ENCODE data around the gene HSPB8.

Gene HSPB8

GRCh38 chr12:119202544-119202943 lies 23.8 kb downstream of the HSPB8 start:
- H3K4me3 ChIP-seq (ENCODE audit: low read depth, low read length): no peak overlapping the region
- no peak for DNase-seq
- no peak overlapping the region for H3K27ac ChIP-seq
- no peaks in the 10 kb centered on the region for H3K27me3 ChIP-seq (ENCODE audit: insufficient read depth, low read depth, severe bottlenecking)
- no peaks in the 10 kb centered on the region for H3K36me3 ChIP-seq
- TF ChIP-seq, protein P1, sequence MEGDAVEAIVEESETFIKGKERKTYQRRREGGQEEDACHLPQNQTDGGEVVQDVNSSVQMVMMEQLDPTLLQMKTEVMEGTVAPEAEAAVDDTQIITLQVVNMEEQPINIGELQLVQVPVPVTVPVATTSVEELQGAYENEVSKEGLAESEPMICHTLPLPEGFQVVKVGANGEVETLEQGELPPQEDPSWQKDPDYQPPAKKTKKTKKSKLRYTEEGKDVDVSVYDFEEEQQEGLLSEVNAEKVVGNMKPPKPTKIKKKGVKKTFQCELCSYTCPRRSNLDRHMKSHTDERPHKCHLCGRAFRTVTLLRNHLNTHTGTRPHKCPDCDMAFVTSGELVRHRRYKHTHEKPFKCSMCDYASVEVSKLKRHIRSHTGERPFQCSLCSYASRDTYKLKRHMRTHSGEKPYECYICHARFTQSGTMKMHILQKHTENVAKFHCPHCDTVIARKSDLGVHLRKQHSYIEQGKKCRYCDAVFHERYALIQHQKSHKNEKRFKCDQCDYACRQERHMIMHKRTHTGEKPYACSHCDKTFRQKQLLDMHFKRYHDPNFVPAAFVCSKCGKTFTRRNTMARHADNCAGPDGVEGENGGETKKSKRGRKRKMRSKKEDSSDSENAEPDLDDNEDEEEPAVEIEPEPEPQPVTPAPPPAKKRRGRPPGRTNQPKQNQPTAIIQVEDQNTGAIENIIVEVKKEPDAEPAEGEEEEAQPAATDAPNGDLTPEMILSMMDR (IDR thresholded peaks at IDR 0.05; ENCODE audit: low read depth, low read length): no peak
- H3K9me3 ChIP-seq (ENCODE audit: severe bottlenecking): no peaks in the 10 kb centered on the region

DNA sequence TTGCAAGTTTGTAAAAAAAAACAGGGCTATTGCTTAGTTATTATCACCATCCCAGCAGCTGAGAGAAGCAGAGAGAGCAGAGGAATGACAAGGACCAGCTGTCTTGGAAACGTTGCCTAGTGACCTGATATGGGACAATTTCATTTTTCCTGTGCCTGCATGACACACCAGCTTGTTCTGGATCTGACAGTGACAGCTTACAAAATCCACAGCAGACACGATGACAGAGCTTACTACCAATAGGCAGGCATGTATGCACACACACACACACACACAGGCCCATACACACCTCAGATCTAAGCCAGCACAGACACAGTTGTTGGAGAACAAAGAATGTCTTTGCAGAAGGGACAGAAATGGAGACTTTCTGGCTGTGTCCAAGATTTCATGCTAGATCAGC lies 25.4 kb downstream of the HSPB8 start:
- TF ChIP-seq, protein P1 (IDR thresholded peaks at IDR 0.05; ENCODE audit: low read depth, low read length): no peak
- H3K4me3 ChIP-seq (ENCODE audit: low read depth, low read length): no peak overlapping the region
- no peaks in the 10 kb centered on the region for H3K36me3 ChIP-seq
- H3K27me3 ChIP-seq (ENCODE audit: insufficient read depth, low read depth, severe bottlenecking): no peaks in the 10 kb centered on the region
- H3K9me3 ChIP-seq (ENCODE audit: severe bottlenecking): no peaks in the 10 kb centered on the region
- no peak overlapping the region for H3K27ac ChIP-seq
- DNase-seq: no peak

DNA sequence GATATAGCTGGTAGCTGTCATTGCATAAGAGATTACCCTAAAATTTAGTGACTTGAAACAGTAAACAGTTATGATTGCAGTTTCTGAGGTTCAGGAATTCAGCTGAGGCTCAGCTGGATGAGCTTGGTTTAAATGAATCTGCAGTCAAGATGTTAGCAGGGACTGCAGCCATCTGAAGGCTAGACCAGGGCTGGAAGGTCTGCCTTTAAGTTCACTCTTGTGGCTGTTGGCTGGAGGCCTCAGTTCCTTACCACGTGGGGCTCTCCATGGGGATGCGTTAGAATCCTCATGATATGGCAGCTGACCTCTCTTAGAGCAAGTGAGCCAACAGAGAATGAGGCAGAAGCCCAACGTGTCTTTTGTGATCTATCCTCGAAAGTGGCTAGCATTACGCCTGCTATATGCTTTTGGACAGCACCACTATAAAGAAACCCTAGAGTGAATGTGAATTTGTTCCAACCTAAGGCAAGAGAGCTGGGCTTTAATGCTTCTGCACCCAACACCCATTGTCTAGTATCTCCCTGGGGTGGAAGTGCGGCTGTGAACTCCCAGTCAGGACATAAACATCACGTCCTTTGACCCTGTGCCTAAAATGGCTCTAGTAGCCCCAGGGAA lies 26.0 kb downstream of the HSPB8 start:
- TF ChIP-seq, protein P1 (IDR thresholded peaks at IDR 0.05; ENCODE audit: low read depth, low read length): no peak
- no peak overlapping the region for H3K27ac ChIP-seq
- H3K27me3 ChIP-seq (ENCODE audit: insufficient read depth, low read depth, severe bottlenecking): no peaks in the 10 kb centered on the region
- no peak overlapping the region for H3K4me3 ChIP-seq (ENCODE audit: low read depth, low read length)
- no peak for DNase-seq
- H3K9me3 ChIP-seq (ENCODE audit: severe bottlenecking): no peaks in the 10 kb centered on the region
- no peaks in the 10 kb centered on the region for H3K36me3 ChIP-seq

DNA sequence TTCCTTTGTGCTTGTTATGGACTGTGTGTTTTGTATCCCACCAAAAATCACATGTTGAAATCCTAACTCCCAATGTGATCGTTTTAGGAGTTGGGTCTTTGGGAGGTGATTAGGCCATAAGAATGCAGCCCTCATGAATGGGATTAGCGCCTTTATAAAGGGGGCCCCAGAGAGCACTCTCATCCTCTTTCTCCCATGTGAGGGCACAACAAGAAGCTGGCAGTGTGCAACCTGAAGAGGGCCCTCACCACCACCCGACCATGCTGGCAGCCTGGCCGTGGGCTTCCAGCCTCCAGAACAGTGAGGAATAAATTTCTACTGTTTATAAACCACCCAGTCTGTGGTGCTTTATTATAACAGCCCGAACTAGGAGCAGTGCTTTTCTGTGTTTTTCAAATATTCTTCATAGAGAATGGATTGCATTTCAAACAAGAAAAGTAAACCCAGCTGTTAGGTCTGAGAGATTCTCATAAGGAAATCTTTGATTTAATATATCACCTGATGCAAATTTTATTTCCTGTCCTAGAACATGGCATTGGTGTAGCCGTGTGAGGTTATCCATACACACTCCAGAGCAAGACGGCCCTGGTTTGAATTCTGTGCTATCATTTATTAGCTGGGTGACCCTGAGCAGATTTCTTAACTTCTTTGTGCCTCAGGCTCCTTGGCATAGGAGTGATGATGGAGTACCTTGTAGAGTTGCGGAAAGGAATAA lies 27.8 kb downstream of the HSPB8 start:
- Histone ChIP-seq H3K9me3 (ENCODE audit: severe bottlenecking) (no peaks in the 10 kb centered on the region), H3K27me3 (ENCODE audit: insufficient read depth, low read depth, severe bottlenecking) (no peaks in the 10 kb centered on the region), H3K27ac (no peak overlapping the region), H3K36me3 (no peaks in the 10 kb centered on the region), H3K4me3 (ENCODE audit: low read depth, low read length) (no peak overlapping the region)
- TF ChIP-seq, protein P1 (IDR thresholded peaks at IDR 0.05; ENCODE audit: low read depth, low read length): peak; percentile 50
- DNase-seq: peak; percentile 34

DNA sequence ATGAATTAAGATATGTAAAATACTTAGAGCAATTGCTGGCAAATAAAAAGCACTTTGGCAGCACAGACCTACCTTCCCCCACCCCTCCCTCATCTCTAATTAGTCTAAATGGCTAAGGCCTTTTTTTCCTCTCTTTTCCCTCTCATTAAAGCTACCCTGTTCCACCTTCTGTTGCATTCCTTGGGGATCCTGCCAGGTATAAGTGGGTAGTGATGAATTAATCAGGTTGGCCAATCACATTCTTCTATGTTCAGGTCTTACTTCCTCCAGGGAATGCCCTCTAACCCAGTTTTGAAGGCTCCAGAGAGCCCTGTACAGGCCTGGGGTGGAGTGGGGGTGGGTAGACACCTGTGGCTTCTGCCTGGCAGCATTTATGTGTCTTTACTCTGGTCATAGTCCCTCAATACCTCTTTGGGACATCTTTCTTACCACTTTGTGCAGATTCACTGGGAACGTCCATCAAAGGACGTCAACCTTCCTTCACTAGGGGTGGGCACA lies 28.4 kb downstream of the HSPB8 start:
- TF ChIP-seq, protein P1 (IDR thresholded peaks at IDR 0.05; ENCODE audit: low read depth, low read length): no peak
- Histone ChIP-seq H3K36me3 (no peaks in the 10 kb centered on the region), H3K27ac (no peak overlapping the region), H3K4me3 (ENCODE audit: low read depth, low read length) (no peak overlapping the region), H3K27me3 (ENCODE audit: insufficient read depth, low read depth, severe bottlenecking) (no peaks in the 10 kb centered on the region), H3K9me3 (ENCODE audit: severe bottlenecking) (no peaks in the 10 kb centered on the region)
- DNase-seq: no peak
